ENCODE results near the gene MAEA. TPM values are rescaled to one million over a fixed set of nuclear protein-coding genes. Genes with fewer than 3 reads are reported as not detected.

Gene MAEA
- total and polyA plus RNA-seq, 7 donors = 26.7 to 41.6 (median 38.1) TPM

DNA sequence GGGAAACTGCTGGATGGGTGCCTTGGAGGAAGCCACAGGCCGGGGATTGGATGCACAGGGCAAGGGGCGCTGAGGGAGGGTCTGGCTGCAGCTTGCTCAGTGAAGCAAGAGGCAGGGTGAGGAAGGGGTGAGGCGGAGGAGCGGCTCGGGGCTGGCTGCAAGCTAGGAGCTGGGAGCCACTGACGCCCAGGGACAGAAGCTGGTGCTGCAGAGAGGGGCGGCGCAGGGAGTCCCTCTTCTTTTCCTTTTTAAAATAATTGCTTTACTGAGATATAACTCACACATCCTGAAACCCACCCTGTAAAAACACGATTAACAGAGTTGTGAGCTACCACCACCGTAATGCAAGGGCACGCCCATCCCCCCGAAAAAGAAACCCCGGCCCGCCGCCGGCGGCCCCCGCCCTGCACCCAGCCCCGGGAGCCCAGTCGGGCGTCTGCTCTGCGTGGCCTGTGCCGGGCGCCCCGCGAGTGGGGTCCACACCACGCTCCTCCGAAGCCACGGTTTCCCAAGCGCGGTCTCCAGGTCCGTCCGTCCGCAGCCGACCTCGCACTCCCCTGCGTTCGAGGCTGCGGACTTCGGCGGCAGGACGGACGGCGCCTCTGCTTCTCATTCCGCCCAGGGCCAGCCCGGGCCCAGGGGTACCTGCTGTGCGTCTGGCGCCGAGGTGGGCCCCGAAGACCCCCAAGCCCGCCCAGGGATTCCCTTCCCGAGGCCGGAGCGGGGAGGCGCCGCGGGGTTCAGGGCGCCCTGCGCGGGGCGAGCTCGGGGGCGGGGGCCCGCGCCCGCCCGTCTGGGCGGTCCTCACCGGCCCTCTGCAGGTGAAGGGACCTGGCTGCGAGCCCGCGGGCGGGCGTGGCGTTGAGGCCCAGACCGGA, 56.5 kb downstream of the MAEA start:
- intact Hi-C loops (cut with DNase I) = loop anchor here (1.0 to 5.0 kb wide), 3 partner anchors 54 to 97 kb away; partner anchors contain the start of gene CTBP1 (in 1 of the 2)

DNA sequence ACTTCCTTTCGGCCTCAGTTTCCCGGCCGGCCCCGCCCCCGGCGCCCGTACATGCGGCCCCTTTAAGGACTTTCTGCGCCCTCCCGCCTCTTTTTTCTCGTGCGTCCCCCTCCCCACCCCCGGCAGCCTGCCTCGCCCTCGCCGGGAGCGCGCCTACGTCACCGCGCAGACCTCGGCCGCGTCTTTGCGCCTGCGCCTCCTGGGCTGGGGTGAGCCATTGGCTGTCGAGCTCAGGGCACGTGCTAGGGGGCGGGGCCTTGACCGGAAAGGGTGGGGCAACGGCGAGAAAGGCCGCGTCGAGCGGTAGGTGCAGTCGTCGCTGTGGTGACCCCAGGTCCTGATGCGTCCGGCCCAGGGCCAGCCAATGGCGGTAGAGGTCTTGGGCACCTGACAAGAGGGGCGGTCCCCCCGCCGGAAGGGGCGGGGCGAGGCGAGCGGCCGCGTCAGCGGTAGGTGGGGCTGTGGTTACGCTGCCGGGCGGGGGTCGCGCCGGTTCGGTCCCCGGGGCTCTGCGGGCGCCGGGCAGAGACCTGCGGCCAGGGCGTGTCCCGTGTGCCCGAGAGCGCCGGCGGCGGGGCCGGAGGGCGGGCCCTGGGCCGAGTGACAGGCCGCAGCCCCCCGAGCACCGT, 57.2 kb downstream of the MAEA start, which contains the start of gene UVSSA:
Gene UVSSA (plus strand): TSS at position 428 of the 629 bp plus-strand sequence. CDS start 884 bp downstream, outside the sequence.
- Histone ChIP-seq H3K4me3 (peak within 1 kb of the TSS; percentile 95), H3K27me3 (ENCODE audit: insufficient read depth in 3 of 3, low read length in 2 of 3) (no peaks in the 10 kb centered on the region), H3K4me1 (peaks cover 15% of the 10 kb centered on the region), H3K9me3 (no peaks in the 10 kb centered on the region), H3K27ac (peak within 1 kb of the TSS; percentile 100), H3K36me3 (ENCODE audit: insufficient read depth in 1 of 2, low read depth in 1 of 2) (peaks cover 0 to 19% of the 10 kb centered on the region in 2 donors)
- peak; percentile 96 to 97 (median 96) for ATAC-seq
- intact Hi-C loops (cut with DNase I) = loop anchor here (1.0 to 5.0 kb wide), 2 partner anchors 55 to 98 kb away; partner anchors contain the start of gene CTBP1 (in 1 of the 2)
- 0 to 1% (median 0%) methylated on average over 48 to 76 of the region's 76 CpGs for WGBS, 3 donors
- TF ChIP-seq, protein P1, sequence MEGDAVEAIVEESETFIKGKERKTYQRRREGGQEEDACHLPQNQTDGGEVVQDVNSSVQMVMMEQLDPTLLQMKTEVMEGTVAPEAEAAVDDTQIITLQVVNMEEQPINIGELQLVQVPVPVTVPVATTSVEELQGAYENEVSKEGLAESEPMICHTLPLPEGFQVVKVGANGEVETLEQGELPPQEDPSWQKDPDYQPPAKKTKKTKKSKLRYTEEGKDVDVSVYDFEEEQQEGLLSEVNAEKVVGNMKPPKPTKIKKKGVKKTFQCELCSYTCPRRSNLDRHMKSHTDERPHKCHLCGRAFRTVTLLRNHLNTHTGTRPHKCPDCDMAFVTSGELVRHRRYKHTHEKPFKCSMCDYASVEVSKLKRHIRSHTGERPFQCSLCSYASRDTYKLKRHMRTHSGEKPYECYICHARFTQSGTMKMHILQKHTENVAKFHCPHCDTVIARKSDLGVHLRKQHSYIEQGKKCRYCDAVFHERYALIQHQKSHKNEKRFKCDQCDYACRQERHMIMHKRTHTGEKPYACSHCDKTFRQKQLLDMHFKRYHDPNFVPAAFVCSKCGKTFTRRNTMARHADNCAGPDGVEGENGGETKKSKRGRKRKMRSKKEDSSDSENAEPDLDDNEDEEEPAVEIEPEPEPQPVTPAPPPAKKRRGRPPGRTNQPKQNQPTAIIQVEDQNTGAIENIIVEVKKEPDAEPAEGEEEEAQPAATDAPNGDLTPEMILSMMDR (IDR thresholded peaks at IDR 0.05) = no peak
- DNase-seq = peak; percentile 100

More for the DNA sequence above, 56.5 kb downstream of the MAEA start:
- no peaks in the 10 kb centered on the region for H3K9me3 ChIP-seq
- WGBS, 3 donors = 0 to 1% (median 1%) methylated on average over 62 to 76 of the region's 76 CpGs
- H3K27ac ChIP-seq = peak overlapping the region; percentile 100
- H3K4me1 ChIP-seq = peaks cover 15% of the 10 kb centered on the region
- DNase-seq (peak; percentile 41 to 75), ATAC-seq (peak; percentile 2 to 41 (median 16))
- no peaks in the 10 kb centered on the region for H3K27me3 ChIP-seq (ENCODE audit: insufficient read depth in 3 of 3, low read length in 2 of 3)
- TF ChIP-seq, protein P1 (IDR thresholded peaks at IDR 0.05) = peak; percentile 6
- H3K36me3 ChIP-seq (ENCODE audit: insufficient read depth in 1 of 2, low read depth in 1 of 2) = peaks cover 3 to 27% of the 10 kb centered on the region in 2 donors
- peak overlapping the region; percentile 95 for H3K4me3 ChIP-seq

DNA sequence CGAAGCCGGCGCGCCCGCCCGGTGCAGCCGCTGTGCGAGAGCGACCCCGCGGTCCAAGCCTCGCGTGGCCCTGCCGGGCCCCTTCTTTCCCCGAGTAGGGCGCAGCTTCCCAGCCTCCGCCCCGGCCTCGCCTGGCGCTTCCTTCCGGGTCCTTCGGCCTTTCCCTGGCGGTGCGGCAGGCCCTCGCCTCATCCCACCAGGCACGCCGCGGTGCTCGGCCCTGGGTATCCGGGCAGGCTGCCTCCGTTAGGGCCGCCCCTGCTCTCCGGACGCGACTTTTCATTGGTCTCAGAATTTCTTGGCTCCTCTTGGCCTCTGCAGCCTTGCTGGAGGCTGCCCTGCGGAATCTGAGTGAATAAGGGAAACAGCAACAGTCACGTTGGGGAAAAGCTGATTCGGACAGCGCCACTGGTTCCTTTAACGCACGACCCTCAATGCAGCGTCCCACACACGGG, 57.7 kb downstream of the MAEA start:
- peak; percentile 20 to 39 (median 22) for ATAC-seq
- 0% methylated on average over 30 to 43 of the region's 43 CpGs for WGBS, 3 donors

DNA sequence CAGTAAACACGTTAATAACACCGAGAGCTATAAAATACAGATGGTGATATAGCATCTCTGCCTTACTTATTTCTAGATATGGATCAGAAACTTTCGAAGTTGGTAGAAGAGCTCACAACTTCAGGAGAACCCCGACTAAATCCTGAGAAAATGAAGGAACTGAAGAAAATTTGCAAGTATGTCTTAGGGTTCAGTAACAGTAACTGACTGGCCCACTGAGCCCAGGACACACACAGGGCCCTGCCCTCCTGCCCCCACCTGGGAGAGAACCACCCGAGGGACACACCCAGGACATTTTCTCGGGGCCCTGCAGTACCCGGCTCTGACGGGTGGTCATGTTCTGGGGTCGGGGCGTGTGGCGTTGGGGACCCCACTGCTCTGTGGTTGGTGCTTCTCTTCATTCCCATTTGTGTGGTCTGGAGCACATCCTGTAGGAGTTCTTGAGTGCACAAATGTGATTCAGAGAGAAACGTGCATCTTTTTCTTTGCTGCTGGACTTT, 58.4 kb downstream of the MAEA start:
- DNase-seq (no peak), ATAC-seq (no peak)
- peak overlapping the region; percentile 100 for H3K27ac ChIP-seq
- H3K4me3 ChIP-seq = peak overlapping the region; percentile 95
- WGBS, 3 donors = 62 to 70% (median 69%) methylated on average over 12 of the region's 12 CpGs
- peaks cover 15% of the 10 kb centered on the region for H3K4me1 ChIP-seq
- intact Hi-C loops (cut with DNase I) = loop anchor here (5.0 kb wide), 1 partner anchor 56 kb away; no protein-coding TSS in a partner anchor
- peaks cover 0 to 26% of the 10 kb centered on the region in 2 donors for H3K36me3 ChIP-seq (ENCODE audit: insufficient read depth in 1 of 2, low read depth in 1 of 2)
- H3K27me3 ChIP-seq (ENCODE audit: insufficient read depth in 3 of 3, low read length in 2 of 3) = no peaks in the 10 kb centered on the region
- TF ChIP-seq, protein P1 (IDR thresholded peaks at IDR 0.05) = no peak
- H3K9me3 ChIP-seq = no peaks in the 10 kb centered on the region

More for the DNA sequence above, 57.7 kb downstream of the MAEA start:
- TF ChIP-seq, protein P1 (IDR thresholded peaks at IDR 0.05) = no peak
- Histone ChIP-seq H3K4me3 (peak overlapping the region; percentile 95), H3K27me3 (ENCODE audit: insufficient read depth in 3 of 3, low read length in 2 of 3) (no peaks in the 10 kb centered on the region), H3K27ac (peak overlapping the region; percentile 100), H3K9me3 (no peaks in the 10 kb centered on the region), H3K36me3 (ENCODE audit: insufficient read depth in 1 of 2, low read depth in 1 of 2) (peaks cover 0 to 21% of the 10 kb centered on the region in 2 donors), H3K4me1 (peaks cover 15% of the 10 kb centered on the region)
- DNase-seq = peak; percentile 81 to 88
- intact Hi-C loops (cut with DNase I) = loop anchor here (5.0 kb wide), 1 partner anchor 55 kb away; no protein-coding TSS in a partner anchor

Measured in psoas muscle (tissue), 8 donors.